ENCODE measurements around the gene CAVIN2. TPM values are rescaled to one million over a fixed set of nuclear protein-coding genes. Genes with fewer than 3 reads are reported as not detected.

The CAVIN2 gene
- total and polyA plus RNA-seq, 9 of the 15 experiments (the other 6 are each of a cell fraction or from before 2014, with no cell fraction given) = 20.6 to 92.4 (median 69.0) TPM

DNA sequence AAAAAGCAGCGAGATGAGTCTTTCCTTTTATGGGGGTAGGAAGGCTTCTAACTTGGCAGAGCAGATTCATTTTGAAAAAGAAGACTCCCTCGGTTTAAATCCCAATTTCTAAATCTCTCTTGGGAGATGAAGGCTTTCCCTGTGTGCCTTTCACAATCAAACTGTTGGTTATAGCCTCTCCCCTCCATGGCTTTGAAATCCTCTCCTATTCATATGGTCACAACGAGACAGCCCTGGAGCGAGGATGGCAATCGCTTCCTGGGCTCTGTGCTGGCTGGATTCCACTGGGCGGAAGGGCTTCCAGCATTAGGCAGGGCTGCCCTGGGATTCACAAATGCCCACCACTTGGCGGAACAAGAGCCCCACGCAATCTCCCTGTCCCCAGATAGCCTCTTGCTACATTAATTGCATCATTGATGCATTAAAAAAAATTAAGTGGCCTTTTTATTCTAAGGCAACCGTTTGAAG lies 1.6 kb downstream of the CAVIN2 start:
- intact Hi-C loops (cut with micrococcal nuclease) = no loop called here
- peaks cover 100% of the 10 kb centered on the region for H3K79me2 ChIP-seq (ENCODE audit: control insufficient read depth, insufficient read depth, low read length)
- H3K9ac ChIP-seq (ENCODE audit: insufficient read depth in 1 of 2, low read depth in 2 of 2, low read length in 2 of 2) = peak overlapping the region; percentile 75 to 93
- peaks cover 6 to 27% of the 10 kb centered on the region in 2 experiments; a peak in 4 of 5 replicates for H3K4me1 ChIP-seq (replicated peaks in 1 of 2; ENCODE audit: control insufficient read depth in 2 of 2, insufficient read depth in 2 of 2, low read length in 2 of 2)
- BruUV-seq (replicated peaks) = no TSS peak
- H4K20me1 ChIP-seq (replicated peaks; ENCODE audit: control insufficient read depth, insufficient read depth, low read length) = no peaks in the 10 kb centered on the region
- FAIRE-seq = no peak
- in situ Hi-C loops (cut with MboI) = loop anchor here (10.0 kb wide), 1 partner anchor 810 kb away; no protein-coding TSS in a partner anchor
- H3K36me3 ChIP-seq (ENCODE audit: control insufficient read depth, insufficient read depth, low read length) = peaks cover 21% of the 10 kb centered on the region; the same call in 1 of the 3 replicates
- TF ChIP-seq, protein P1, sequence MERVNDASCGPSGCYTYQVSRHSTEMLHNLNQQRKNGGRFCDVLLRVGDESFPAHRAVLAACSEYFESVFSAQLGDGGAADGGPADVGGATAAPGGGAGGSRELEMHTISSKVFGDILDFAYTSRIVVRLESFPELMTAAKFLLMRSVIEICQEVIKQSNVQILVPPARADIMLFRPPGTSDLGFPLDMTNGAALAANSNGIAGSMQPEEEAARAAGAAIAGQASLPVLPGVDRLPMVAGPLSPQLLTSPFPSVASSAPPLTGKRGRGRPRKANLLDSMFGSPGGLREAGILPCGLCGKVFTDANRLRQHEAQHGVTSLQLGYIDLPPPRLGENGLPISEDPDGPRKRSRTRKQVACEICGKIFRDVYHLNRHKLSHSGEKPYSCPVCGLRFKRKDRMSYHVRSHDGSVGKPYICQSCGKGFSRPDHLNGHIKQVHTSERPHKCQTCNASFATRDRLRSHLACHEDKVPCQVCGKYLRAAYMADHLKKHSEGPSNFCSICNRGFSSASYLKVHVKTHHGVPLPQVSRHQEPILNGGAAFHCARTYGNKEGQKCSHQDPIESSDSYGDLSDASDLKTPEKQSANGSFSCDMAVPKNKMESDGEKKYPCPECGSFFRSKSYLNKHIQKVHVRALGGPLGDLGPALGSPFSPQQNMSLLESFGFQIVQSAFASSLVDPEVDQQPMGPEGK (CRISPR knock-in tag; IDR thresholded peaks at IDR 0.05; ENCODE audit: borderline replicate concordance) = no peak
- peak; percentile 52; the same call in 1 of the 2 replicates for TF ChIP-seq CEBPB (tag; IDR thresholded peaks at IDR 0.05)
- TF ChIP-seq, protein P2, sequence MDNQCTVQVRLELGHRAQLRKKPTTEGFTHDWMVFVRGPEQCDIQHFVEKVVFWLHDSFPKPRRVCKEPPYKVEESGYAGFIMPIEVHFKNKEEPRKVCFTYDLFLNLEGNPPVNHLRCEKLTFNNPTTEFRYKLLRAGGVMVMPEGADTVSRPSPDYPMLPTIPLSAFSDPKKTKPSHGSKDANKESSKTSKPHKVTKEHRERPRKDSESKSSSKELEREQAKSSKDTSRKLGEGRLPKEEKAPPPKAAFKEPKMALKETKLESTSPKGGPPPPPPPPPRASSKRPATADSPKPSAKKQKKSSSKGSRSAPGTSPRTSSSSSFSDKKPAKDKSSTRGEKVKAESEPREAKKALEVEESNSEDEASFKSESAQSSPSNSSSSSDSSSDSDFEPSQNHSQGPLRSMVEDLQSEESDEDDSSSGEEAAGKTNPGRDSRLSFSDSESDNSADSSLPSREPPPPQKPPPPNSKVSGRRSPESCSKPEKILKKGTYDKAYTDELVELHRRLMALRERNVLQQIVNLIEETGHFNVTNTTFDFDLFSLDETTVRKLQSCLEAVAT (IDR thresholded peaks at IDR 0.05) = peak in 1 of 2 experiments; percentile 21; a peak in 1 of 4 replicates
- TF ChIP-seq, protein P3, sequence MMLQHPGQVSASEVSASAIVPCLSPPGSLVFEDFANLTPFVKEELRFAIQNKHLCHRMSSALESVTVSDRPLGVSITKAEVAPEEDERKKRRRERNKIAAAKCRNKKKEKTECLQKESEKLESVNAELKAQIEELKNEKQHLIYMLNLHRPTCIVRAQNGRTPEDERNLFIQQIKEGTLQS (IDR thresholded peaks at IDR 0.05) = peak; percentile 50; the same call in 1 of the 2 replicates
- TF ChIP-seq, protein P3 (CRISPR knock-in tag; conservative IDR thresholded peaks at IDR 0.05) = no peak
- no peak for TF ChIP-seq HDAC8 (tag; IDR thresholded peaks at IDR 0.05)
- TF ChIP-seq CEBPG (CRISPR knock-in tag; IDR thresholded peaks at IDR 0.05) = no peak
- TF ChIP-seq CEBPG (tag; conservative IDR thresholded peaks at IDR 0.05 in 1 of 2, IDR thresholded peaks at IDR 0.05 in 1 of 2) = peak; percentile 29 to 69; a peak in 1 of 4 replicates
- TF ChIP-seq, protein P4, sequence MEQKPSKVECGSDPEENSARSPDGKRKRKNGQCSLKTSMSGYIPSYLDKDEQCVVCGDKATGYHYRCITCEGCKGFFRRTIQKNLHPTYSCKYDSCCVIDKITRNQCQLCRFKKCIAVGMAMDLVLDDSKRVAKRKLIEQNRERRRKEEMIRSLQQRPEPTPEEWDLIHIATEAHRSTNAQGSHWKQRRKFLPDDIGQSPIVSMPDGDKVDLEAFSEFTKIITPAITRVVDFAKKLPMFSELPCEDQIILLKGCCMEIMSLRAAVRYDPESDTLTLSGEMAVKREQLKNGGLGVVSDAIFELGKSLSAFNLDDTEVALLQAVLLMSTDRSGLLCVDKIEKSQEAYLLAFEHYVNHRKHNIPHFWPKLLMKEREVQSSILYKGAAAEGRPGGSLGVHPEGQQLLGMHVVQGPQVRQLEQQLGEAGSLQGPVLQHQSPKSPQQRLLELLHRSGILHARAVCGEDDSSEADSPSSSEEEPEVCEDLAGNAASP (IDR thresholded peaks at IDR 0.05) = 0 out of 2 replicates have a peak, but pooled peaks have one; percentile 31
- H3K4me2 ChIP-seq (ENCODE audit: insufficient read depth, low read length) = peak overlapping the region; percentile 85
- H3K9me1 ChIP-seq (ENCODE audit: control insufficient read depth, insufficient read depth, low read length) = no peaks in the 10 kb centered on the region
- peak overlapping the region; percentile 95 for H3K27ac ChIP-seq (ENCODE audit: extremely low read depth, low read depth, low read length)
- WGBS (ENCODE audit: insufficient coverage, low coverage, missing lambda C conversion rate) = under 1% methylated on average over 9 of the region's 9 CpGs
- peak; percentile 16 for ATAC-seq
- H3K4me3 ChIP-seq = peak overlapping the region; percentile 65
- no peaks in the 10 kb centered on the region for H3K9me3 ChIP-seq (replicated peaks; ENCODE audit: control insufficient read depth, insufficient read depth, low read depth, low read length)
- ChIA-PET CTCF (ENCODE audit: low intra/inter-chr PET ratio) (no interaction called here), POLR2A (interaction anchor here (0.6 to 1.5 kb wide), 3 partner anchors 9 to 168 kb away, joined by 3 to 5 read pairs (median 4); partner anchors contain the start of gene NABP1)
- DNase-seq (ENCODE audit: extremely low read depth in 1 of 4, low spot score in 3 of 4) = peak in 3 of 4 experiments; percentile 16 to 49 (median 17)
- no peaks in the 10 kb centered on the region for H3K27me3 ChIP-seq (ENCODE audit: control insufficient read depth in 2 of 2, insufficient read depth in 2 of 2, low read length in 2 of 2)
- H2AFZ ChIP-seq (ENCODE audit: low read depth, low read length) = no peak overlapping the region

All from K562 (cell line).